ENCODE measurements around the gene OSBPL10. TPM values are rescaled to one million over a fixed set of nuclear protein-coding genes. Genes with fewer than 3 reads are reported as not detected.

OSBPL10 gene
- total RNA-seq, 1 donor from 2014 or later = 24.4 TPM

GRCh38 chr3:31725976-31726375, 255.1 kb downstream of the OSBPL10 start:
- H3K4me3 Mint-ChIP-seq = no peak overlapping the region
- H3K9me3 Mint-ChIP-seq = peaks cover 6% of the 10 kb centered on the region
- no peaks in the 10 kb centered on the region for H3K27me3 Mint-ChIP-seq
- TF ChIP-seq CTCF (conservative IDR thresholded peaks at IDR 0.05) = no peak
- no peaks in the 10 kb centered on the region for H3K36me3 Mint-ChIP-seq
- no peak for DNase-seq (ENCODE audit: extremely low spot score, unreplicated experiment)
- H3K4me1 Mint-ChIP-seq (ENCODE audit: unreplicated experiment) = no peaks in the 10 kb centered on the region
- H3K27ac Mint-ChIP-seq = no peak overlapping the region

GRCh38 chr3:31725568-31725967, 255.5 kb downstream of the OSBPL10 start:
- TF ChIP-seq CTCF (conservative IDR thresholded peaks at IDR 0.05) = no peak
- Mint-ChIP-seq H3K4me1 (ENCODE audit: unreplicated experiment) (no peaks in the 10 kb centered on the region), H3K9me3 (peaks cover 6% of the 10 kb centered on the region), H3K27me3 (no peaks in the 10 kb centered on the region), H3K4me3 (no peak overlapping the region), H3K36me3 (no peaks in the 10 kb centered on the region), H3K27ac (no peak overlapping the region)
- no peak for DNase-seq (ENCODE audit: extremely low spot score, unreplicated experiment)

GRCh38 chr3:31724651-31725050, 256.4 kb downstream of the OSBPL10 start:
- Mint-ChIP-seq H3K9me3 (peaks cover 6% of the 10 kb centered on the region), H3K27me3 (no peaks in the 10 kb centered on the region), H3K27ac (peak overlapping the region; percentile 79), H3K4me1 (ENCODE audit: unreplicated experiment) (no peaks in the 10 kb centered on the region), H3K4me3 (no peak overlapping the region), H3K36me3 (no peaks in the 10 kb centered on the region)
- DNase-seq (ENCODE audit: extremely low spot score, unreplicated experiment) = no peak
- TF ChIP-seq CTCF (conservative IDR thresholded peaks at IDR 0.05) = peak; percentile 58

GRCh38 chr3:31724116-31724515, 256.9 kb downstream of the OSBPL10 start:
- TF ChIP-seq CTCF (conservative IDR thresholded peaks at IDR 0.05) = no peak
- Mint-ChIP-seq H3K36me3 (no peaks in the 10 kb centered on the region), H3K4me3 (no peak overlapping the region), H3K4me1 (ENCODE audit: unreplicated experiment) (no peaks in the 10 kb centered on the region), H3K27ac (peak overlapping the region; percentile 79), H3K9me3 (peaks cover 6% of the 10 kb centered on the region), H3K27me3 (no peaks in the 10 kb centered on the region)
- no peak for DNase-seq (ENCODE audit: extremely low spot score, unreplicated experiment)

GRCh38 chr3:31723701-31724100, 257.4 kb downstream of the OSBPL10 start:
- H3K4me3 Mint-ChIP-seq = no peak overlapping the region
- no peak overlapping the region for H3K27ac Mint-ChIP-seq
- H3K36me3 Mint-ChIP-seq = no peaks in the 10 kb centered on the region
- no peaks in the 10 kb centered on the region for H3K4me1 Mint-ChIP-seq (ENCODE audit: unreplicated experiment)
- TF ChIP-seq CTCF (conservative IDR thresholded peaks at IDR 0.05) = no peak
- peaks cover 6% of the 10 kb centered on the region for H3K9me3 Mint-ChIP-seq
- H3K27me3 Mint-ChIP-seq = no peaks in the 10 kb centered on the region
- DNase-seq (ENCODE audit: extremely low spot score, unreplicated experiment) = no peak

GRCh38 chr3:31721676-31722075, 259.4 kb downstream of the OSBPL10 start:
- no peaks in the 10 kb centered on the region for H3K4me1 Mint-ChIP-seq (ENCODE audit: unreplicated experiment)
- H3K9me3 Mint-ChIP-seq = no peaks in the 10 kb centered on the region
- H3K27me3 Mint-ChIP-seq = no peaks in the 10 kb centered on the region
- H3K36me3 Mint-ChIP-seq = no peaks in the 10 kb centered on the region
- no peak for DNase-seq (ENCODE audit: extremely low spot score, unreplicated experiment)
- no peak for TF ChIP-seq CTCF (conservative IDR thresholded peaks at IDR 0.05)
- no peak overlapping the region for H3K27ac Mint-ChIP-seq
- H3K4me3 Mint-ChIP-seq = no peak overlapping the region

Data from type B pancreatic cell (in vitro differentiated cells).